Body of pancreas (tissue), 4 donors: ENCODE measurements around the gene ABCD3.

Source experiments
- CTCF ChIP-seq, 7 experiments: fragments of 450-650 bp in 4 of 7; fragments of 200-600 bp in 3 of 7; sonication (generic) in 3 of 7; IDR thresholded peaks; one replicate each; pipeline ENCODE4 v1.5.1; 2016 to 2019; ENCODE audit warnings: antibody characterized with exemption in 7 of 7
- POLR2A ChIP-seq, 3 donors: fragments of 450-650 bp; IDR thresholded peaks; one replicate each; pipeline ENCODE4 v1.6.1; 2016; ENCODE audit warnings: antibody characterized with exemption in 3 of 3, mild to moderate bottlenecking in 2 of 3

GRCh38 chr1:94401206-94401605 is 17.0 kb upstream of the ABCD3 start:
- TF ChIP-seq CTCF (IDR thresholded peaks at IDR 0.05): no peak
- TF ChIP-seq POLR2A (IDR thresholded peaks at IDR 0.05): no peak
